NCI-H510A treated with DMSO at 0.1 percent for 48 hours (cell line): ENCODE measurements around the gene PRKCQ.
"Not testable (repeated sequence)": the region's sequence is repeated elsewhere in the genome, so short reads cannot be mapped to it uniquely, and the experiment has no call there.

Source experiments
- DNase-seq: peaks from one replicate; lab custom pipeline; 2025; lab: John Stamatoyannopoulos, UW

Gene PRKCQ

GRCh38 chr10:6383096-6383812 is 196.8 kb downstream of the PRKCQ start:
- no peak for DNase-seq

GRCh38 chr10:6382081-6382480 is 198.0 kb downstream of the PRKCQ start:
- DNase-seq, result no peak

- not testable (repeated sequence) for DNase-seq
These were observed 199.6 kb downstream of the PRKCQ start for GRCh38 chr10:6380478-6380877.

- no peak for DNase-seq
These were observed 200.9 kb downstream of the PRKCQ start for GRCh38 chr10:6379015-6379776.
